Stimulated activated naive CD8-positive, alpha-beta T cell treated with anti-CD3 and anti-CD28 coated beads, Interleukin-15, Interleukin-2, amounts not matched to agents 100 U/mL and 50 U/mL, for 24 hours (primary cell): ENCODE data around the gene RNMT.
"Not testable (repeated sequence)": the region's sequence is repeated elsewhere in the genome, so short reads cannot be mapped to it uniquely, and the experiment has no call there.

Source experiments
- ATAC-seq: fragments of 150-1000 bp; cut with Tn5 transposase; one replicate; pipeline ENCODE4 v1.10.0; 2021
- DNase-seq: peaks from one replicate; pipeline ENCODE4 v3.0.0; 2021

Gene RNMT

GRCh38 chr18:13726232-13726971 is at the start of gene RNMT, which contains the start of gene FAM210A:
Gene RNMT, plus strand, starts transcription at chr18:13726673. Its CDS starts 4,845 bp downstream, at chr18:13731518.
Gene FAM210A, minus strand, starts transcription at chr18:13726558. Its CDS starts 44,481 bp downstream, at chr18:13682077.
- peak; percentile 97 for ATAC-seq

DNA sequence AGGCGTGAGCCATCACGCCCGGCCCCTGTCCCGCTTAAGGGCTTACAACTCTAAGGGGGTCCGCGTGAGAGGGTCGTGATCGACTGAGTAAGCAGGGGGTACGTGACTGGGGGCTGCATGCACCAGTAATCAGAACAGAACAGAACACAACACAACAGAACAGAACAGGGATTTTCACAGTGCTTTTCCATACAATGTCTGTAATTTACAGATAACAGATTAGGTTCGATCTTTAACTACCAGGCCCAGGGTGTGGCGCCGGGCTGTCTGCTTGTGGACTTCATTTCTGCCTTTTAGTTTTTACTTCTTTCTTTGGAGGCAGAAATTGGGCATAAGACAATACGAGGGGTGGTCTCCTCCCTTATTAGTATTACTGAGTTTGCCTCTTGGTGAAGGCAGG is 49.1 kb upstream of the RNMT start:
- not testable (repeated sequence) for ATAC-seq, DNase-seq

More at GRCh38 chr18:13726232-13726971, at the start of gene RNMT, which contains the start of gene FAM210A:
- peak; percentile 96 for DNase-seq

GRCh38 chr18:13680612-13681011 is 45.9 kb upstream of the RNMT start:
- ATAC-seq (no peak), DNase-seq (no peak)

GRCh38 chr18:13681701-13682100 is 44.8 kb upstream of the RNMT start:
- no peak for DNase-seq
- no peak for ATAC-seq

- no peak for DNase-seq
- no peak for ATAC-seq
These were observed 41.9 kb upstream of the RNMT start for GRCh38 chr18:13684546-13684945.

DNA sequence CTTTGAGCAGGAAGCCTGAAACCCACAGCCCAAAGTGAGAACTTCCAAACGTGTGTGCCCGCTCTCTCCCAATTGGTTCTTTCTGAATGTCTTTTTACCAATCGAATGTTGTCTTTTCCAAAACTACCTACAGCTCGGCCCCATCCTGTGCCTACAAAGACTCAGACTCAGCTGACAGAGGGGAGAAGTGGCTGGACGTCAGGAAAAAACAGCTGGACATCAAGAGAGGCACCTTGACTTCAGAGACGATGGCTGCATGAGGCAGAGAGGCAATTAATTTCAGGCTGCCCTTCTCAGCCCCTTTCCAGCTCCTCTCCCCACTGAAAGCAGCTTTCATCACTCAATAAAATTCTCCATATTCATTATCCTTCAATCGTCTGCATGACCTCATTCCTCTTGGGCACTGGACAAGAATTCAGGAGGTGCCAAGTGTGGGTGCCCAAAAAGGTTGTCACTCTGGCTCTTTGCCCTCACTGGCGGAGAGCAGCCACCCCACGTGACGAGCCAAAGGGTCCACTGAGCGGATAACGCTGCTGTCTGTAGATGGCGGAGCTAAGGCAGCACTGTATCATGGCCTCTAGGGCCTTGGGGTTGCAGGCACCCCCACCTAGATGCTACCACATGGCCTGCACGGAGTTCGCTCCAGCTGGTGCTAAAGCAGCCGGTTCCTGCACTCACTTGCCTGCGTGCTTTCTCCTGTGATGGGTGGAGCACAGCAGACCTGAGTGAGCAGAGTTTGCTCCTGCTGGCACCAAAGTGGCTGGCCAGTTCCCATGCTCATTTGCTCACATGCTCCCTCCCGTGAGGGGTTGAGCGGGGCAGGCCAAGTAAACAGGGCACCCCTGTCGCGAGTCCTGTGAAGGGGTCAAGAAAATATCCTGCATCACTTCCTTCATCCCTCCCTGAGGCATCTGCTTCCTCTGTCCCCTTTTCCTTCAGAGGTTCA is 38.0 kb upstream of the RNMT start:
- no peak for ATAC-seq
- DNase-seq = no peak

GRCh38 chr18:13690060-13690459 is 36.4 kb upstream of the RNMT start:
- DNase-seq, ATAC-seq: not testable (repeated sequence)

DNA sequence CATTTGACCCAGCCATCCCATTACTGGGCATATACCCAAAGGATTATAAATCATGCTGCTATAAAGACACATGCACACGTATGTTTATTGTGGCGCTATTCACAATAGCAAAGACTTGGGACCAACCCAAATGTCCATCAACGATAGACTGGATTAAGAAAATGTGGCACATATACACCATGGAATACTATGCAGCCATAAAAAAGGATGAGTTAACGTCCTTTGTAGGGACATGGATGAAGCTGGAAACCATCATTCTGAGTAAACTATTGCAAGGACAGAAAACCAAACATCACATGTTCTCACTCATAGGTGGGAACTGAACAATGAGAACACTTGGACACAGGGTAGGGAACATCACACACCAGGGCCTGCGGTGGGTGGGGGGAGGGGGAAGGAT is 31.1 kb upstream of the RNMT start:
- ATAC-seq, DNase-seq: not testable (repeated sequence)

- DNase-seq (no peak), ATAC-seq (no peak)
These were observed 29.5 kb upstream of the RNMT start for GRCh38 chr18:13696961-13697360.

DNA sequence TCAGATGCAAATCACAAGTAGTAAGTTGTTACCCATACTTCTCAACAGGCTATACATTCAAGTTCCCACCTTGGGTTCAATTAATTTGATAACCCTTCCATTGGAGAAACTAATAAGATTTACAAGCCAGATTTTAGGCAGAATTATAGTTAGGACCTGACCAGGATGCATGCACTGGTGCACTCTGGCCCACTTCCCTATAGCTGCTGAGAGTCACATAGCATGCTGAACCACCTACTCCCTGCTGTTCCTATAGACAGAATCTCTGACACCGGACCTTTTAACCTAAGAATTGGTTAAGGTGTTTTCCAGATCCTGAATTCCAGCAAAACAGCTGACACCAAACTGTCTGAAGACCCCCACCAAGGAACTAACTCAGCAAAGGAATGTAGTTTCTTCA is 26.3 kb upstream of the RNMT start:
- no peak for DNase-seq
- ATAC-seq = no peak

- no peak for DNase-seq
- no peak for ATAC-seq
These were observed 22.6 kb upstream of the RNMT start for GRCh38 chr18:13703899-13704298.

- no peak for ATAC-seq
- DNase-seq = no peak
These were observed 16.1 kb upstream of the RNMT start for GRCh38 chr18:13710414-13710831.

- ATAC-seq (no peak), DNase-seq (no peak)
These were observed 13.9 kb upstream of the RNMT start for GRCh38 chr18:13712400-13713131.

- no peak for ATAC-seq
- DNase-seq = no peak
These were observed 12.9 kb upstream of the RNMT start for GRCh38 chr18:13713455-13714055.

GRCh38 chr18:13715330-13715729 is 11.1 kb upstream of the RNMT start:
- no peak for ATAC-seq

GRCh38 chr18:13716916-13717315 is 9.6 kb upstream of the RNMT start:
- DNase-seq = no peak
- ATAC-seq = no peak

More at GRCh38 chr18:13715330-13715729, 11.1 kb upstream of the RNMT start:
- DNase-seq = no peak

DNA sequence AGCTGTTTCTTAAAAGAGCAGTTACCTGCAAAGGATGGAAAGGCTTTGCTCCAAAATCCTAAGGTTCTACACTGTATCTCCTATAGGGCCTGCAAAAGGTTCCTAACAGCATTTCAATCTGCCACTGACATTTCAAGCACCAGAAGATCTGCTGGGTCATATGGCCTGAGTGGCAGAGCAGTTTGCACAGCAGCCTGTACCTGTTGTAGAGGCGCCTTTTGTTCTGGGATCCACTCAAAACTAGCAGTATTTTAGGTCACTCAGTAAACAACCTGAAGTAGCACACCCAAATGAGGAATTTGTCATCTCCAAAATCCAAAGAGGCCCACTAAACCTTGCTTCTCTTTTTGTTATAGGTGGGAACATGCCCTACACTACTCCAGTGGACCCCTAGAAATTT is 6.3 kb upstream of the RNMT start:
- no peak for ATAC-seq
- DNase-seq = no peak

GRCh38 chr18:13720847-13721246 is 5.6 kb upstream of the RNMT start:
- DNase-seq (no peak), ATAC-seq (no peak)

DNA sequence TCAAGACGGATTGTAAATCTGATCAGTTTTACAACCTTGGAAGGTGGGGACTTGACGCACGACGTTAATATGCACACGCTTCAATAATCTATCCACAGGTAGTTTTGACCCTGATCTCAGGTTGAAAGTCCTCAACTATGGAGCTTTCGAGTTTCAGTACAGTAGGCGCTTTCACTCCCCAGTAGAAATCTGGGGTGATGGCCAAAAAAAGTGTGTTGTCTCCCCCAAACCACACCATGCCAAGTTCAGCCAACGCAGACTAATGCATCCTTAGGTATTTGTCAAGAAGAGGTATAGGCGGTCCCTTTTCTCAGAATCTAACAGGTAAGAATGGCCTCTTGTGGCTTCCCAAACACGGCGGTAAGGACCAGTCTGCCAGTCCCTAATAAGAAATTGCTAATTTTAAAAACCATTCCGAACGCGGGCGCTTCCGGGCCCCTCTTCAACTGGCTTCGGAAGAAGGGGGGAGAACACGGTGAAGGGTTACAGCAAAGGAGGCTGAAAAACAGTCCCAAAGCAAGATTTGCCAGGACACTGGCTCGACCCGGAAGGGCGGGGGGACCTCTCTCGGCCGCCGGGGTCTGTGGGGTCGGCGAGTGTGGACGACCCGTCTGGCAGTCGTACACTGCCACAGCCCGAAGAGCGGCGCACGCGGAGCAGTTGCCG is 774 bp upstream of the RNMT start:
- ATAC-seq = no peak
- no peak for DNase-seq

- DNase-seq (no peak), ATAC-seq (peak; percentile 16)
These were observed 479 bp downstream of the RNMT start for GRCh38 chr18:13726972-13727331.

DNA sequence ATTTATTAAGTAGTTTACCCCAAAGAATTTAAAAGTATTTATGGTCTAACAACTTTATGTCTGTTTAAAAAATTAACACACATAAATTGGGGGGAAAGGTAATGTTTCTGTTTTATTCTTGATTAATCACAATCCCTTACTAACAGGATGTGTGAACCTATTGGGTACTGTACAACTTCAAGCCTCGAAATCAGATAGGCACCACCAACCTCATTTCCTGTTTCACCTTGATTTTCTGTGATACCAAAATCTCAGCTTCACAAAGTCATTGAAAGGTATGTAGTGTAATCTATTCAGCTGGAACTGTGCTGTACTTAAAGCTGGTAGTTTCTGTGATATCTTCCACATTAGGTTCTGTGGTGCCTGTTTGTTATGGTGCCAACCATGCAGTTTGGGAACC is 4.0 kb downstream of the RNMT start:
- no peak for ATAC-seq
- no peak for DNase-seq
